Smooth muscle cell (in vitro differentiated cells): Measurements from ENCODE around the gene CHST13. TPM values are rescaled to one million over a fixed set of nuclear protein-coding genes. Genes with fewer than 3 reads are reported as not detected.
A peak's percentile ranks its signal among the peaks of the same experiment; 100 is the strongest.

Experiments used
- DNase-seq: peaks from one replicate; lab custom pipeline; 2025; ENCODE audit not compliant: unreplicated experiment; lab: John Stamatoyannopoulos, UW
- H2AFZ ChIP-seq: fragments of 200-600 bp; sonication (generic); 2 replicates; pipeline ENCODE4 v1.6.0; 2016; ENCODE audit warnings: antibody characterized with exemption, low read depth, mild to moderate bottlenecking
- H3F3A ChIP-seq: fragments of 200-600 bp; sonication (generic); 2 replicates; pipeline ENCODE4 v1.6.0; 2017; ENCODE audit warnings: antibody characterized with exemption, low read depth
- H3K27ac ChIP-seq: fragments of 200-600 bp; sonication (generic); 2 replicates; pipeline ENCODE4 v1.5.1; 2016; ENCODE audit warnings: low read depth, mild to moderate bottlenecking
- H3K27me3 ChIP-seq: fragments of 200-600 bp; sonication (generic); 2 replicates; pipeline ENCODE4 v1.6.1; 2016; ENCODE audit warnings: low read depth, mild to moderate bottlenecking
- H3K36me3 ChIP-seq: fragments of 200-600 bp; sonication (generic); 2 replicates; pipeline ENCODE4 v1.5.1; 2016; ENCODE audit warnings: low read depth
- H3K4me1 ChIP-seq: fragments of 200-600 bp; sonication (generic); 2 replicates; pipeline ENCODE4 v1.5.1; 2016; ENCODE audit warnings: low read depth
- H3K4me2 ChIP-seq: fragments of 200-600 bp; sonication (generic); 2 replicates; pipeline ENCODE4 v1.6.0; 2016; ENCODE audit warnings: mild to moderate bottlenecking
- H3K4me3 ChIP-seq: fragments of 200-600 bp; sonication (generic); 2 replicates; pipeline ENCODE4 v1.5.1; 2016; ENCODE audit warnings: mild to moderate bottlenecking
- H3K79me2 ChIP-seq: fragments of 200-600 bp; sonication (generic); 2 replicates; pipeline ENCODE4 v1.6.0; 2016; ENCODE audit warnings: low read depth, mild to moderate bottlenecking
- H3K9ac ChIP-seq: fragments of 200-600 bp; sonication (generic); 2 replicates; pipeline ENCODE4 v1.6.0; 2016; ENCODE audit warnings: low read depth
- H3K9me3 ChIP-seq: fragments of 200-600 bp; sonication (generic); replicated peaks from 2 replicates; pipeline ENCODE4 v1.5.1; 2016; ENCODE audit warnings: low read depth
- H4K20me1 ChIP-seq: fragments of 200-600 bp; sonication (generic); 2 replicates; pipeline ENCODE4 v1.6.0; 2016; ENCODE audit warnings: low read depth
- CTCF ChIP-seq: fragments of 200-600 bp; sonication (generic); IDR thresholded peaks from 2 replicates; pipeline ENCODE4 v1.5.1; 2017; ENCODE audit warnings: borderline replicate concordance, mild to moderate bottlenecking, antibody characterized with exemption; ENCODE audit not compliant: insufficient read depth, poor library complexity, severe bottlenecking
- WGBS: methylation state at CpG from one replicate; pipeline ENCODE4 v1.1.7; 2016; ENCODE audit warnings: low lambda C conversion rate; 5-methylcytosine and 5-hydroxymethylcytosine counted together
- polyA plus RNA-seq: library from polyadenylated mRNA; unstranded; fragments of >200 nt; fragmentation: Nextera tagmentation; extraction: Ambion mirVana; gene quantifications from 2 replicates; pipeline ENCODE4 v1.2.1, GENCODE V29; 2016
- total RNA-seq: library from RNA; depleted of rRNA; stranded (reverse); fragments of >200 nt; gene quantifications from 2 replicates; pipeline ENCODE4 v1.2.3, GENCODE V29; 2014

CHST13 gene
- total and polyA plus RNA-seq, 2 experiments from 2014 or later = not detected

GRCh38 chr3:126524429-126524988, 554 bp downstream of the CHST13 start:
- no peaks in the 10 kb centered on the region for H4K20me1 ChIP-seq

GRCh38 chr3:126525091-126525852, 1.3 kb downstream of the CHST13 start:
- Histone ChIP-seq H3K4me3 (peak overlapping the region; percentile 51), H3K27ac (no peak overlapping the region), H3K79me2 (no peaks in the 10 kb centered on the region), H3K9me3 (no peaks in the 10 kb centered on the region), H4K20me1 (no peaks in the 10 kb centered on the region), H3F3A (no peaks in the 10 kb centered on the region), H2AFZ (no peak overlapping the region), H3K4me2 (no peak overlapping the region), H3K36me3 (no peaks in the 10 kb centered on the region), H3K4me1 (no peaks in the 10 kb centered on the region), H3K27me3 (peaks cover 27% of the 10 kb centered on the region), H3K9ac (no peak overlapping the region)
- TF ChIP-seq CTCF = no peak
- no peak for DNase-seq
- WGBS = 71% methylated on average over 8 of the region's 12 CpGs

More at GRCh38 chr3:126524429-126524988, 554 bp downstream of the CHST13 start:
- Histone ChIP-seq H3K4me1 (no peaks in the 10 kb centered on the region), H3K79me2 (no peaks in the 10 kb centered on the region), H3K4me2 (peak overlapping the region; percentile 92), H3F3A (no peaks in the 10 kb centered on the region), H3K27ac (no peak overlapping the region), H3K9ac (no peak overlapping the region), H3K9me3 (no peaks in the 10 kb centered on the region), H3K4me3 (peak overlapping the region; percentile 51), H2AFZ (no peak overlapping the region), H3K36me3 (no peaks in the 10 kb centered on the region), H3K27me3 (peaks cover 28% of the 10 kb centered on the region)
- DNase-seq = no peak
- 17% methylated on average over 25 of the region's 31 CpGs for WGBS
- TF ChIP-seq CTCF = no peak

GRCh38 chr3:126525853-126526667, 2.1 kb downstream of the CHST13 start:
- no peaks in the 10 kb centered on the region for H3K4me1 ChIP-seq
- H2AFZ ChIP-seq = no peak overlapping the region
- TF ChIP-seq CTCF = no peak
- H3K9me3 ChIP-seq = no peaks in the 10 kb centered on the region
- no peak overlapping the region for H3K4me3 ChIP-seq
- H3F3A ChIP-seq = no peaks in the 10 kb centered on the region
- 95% methylated on average over 8 of the region's 8 CpGs for WGBS
- H3K9ac ChIP-seq = no peak overlapping the region
- no peak overlapping the region for H3K4me2 ChIP-seq
- peaks cover 27% of the 10 kb centered on the region for H3K27me3 ChIP-seq
- no peaks in the 10 kb centered on the region for H3K79me2 ChIP-seq
- no peak for DNase-seq
- no peak overlapping the region for H3K27ac ChIP-seq
- no peaks in the 10 kb centered on the region for H4K20me1 ChIP-seq
- no peaks in the 10 kb centered on the region for H3K36me3 ChIP-seq
